Activated CD8-positive, alpha-beta memory T cell treated with anti-CD3 and anti-CD28 coated beads, Interleukin-2, amount 10 ng/mL, durations not matched to agents 7 days and 5 days (primary cell): ENCODE data around the gene CCDC171. TPM values are rescaled to one million over a fixed set of nuclear protein-coding genes. Genes with fewer than 3 reads are reported as not detected.
"Not testable (repeated sequence)": the region's sequence is repeated elsewhere in the genome, so short reads cannot be mapped to it uniquely, and the experiment has no call there.

Experiments
- ATAC-seq: fragments of 150-1000 bp; cut with Tn5 transposase; one replicate; pipeline ENCODE4 v1.10.0; 2021; ENCODE audit warnings: moderate library complexity
- CTCF ChIA-PET: fragments of 350-600 bp; sonication (Branson Sonifier 250); formaldehyde crosslinking; loops from one replicate; lab custom pipeline; 2021; ENCODE audit warnings: antibody characterized with exemption; lab: Charles Lee
- DNase-seq: peaks from one replicate; pipeline ENCODE4 v3.0.0-alpha.2; 2020
- H3K27ac Mint-ChIP-seq: one replicate; pipeline ENCODE4 v1.8.0; 2021; ENCODE audit warnings: mild to moderate bottlenecking, mixed read lengths
- H3K27me3 Mint-ChIP-seq: one replicate; pipeline ENCODE4 v1.8.0; 2021; ENCODE audit warnings: mixed read lengths
- H3K36me3 Mint-ChIP-seq: one replicate; pipeline ENCODE4 v1.8.0; 2021; ENCODE audit warnings: mild to moderate bottlenecking, mixed read lengths
- H3K4me1 Mint-ChIP-seq: one replicate; pipeline ENCODE4 v1.8.0; 2021; ENCODE audit warnings: mixed read lengths
- H3K4me3 Mint-ChIP-seq: one replicate; pipeline ENCODE4 v1.8.0; 2021; ENCODE audit warnings: mild to moderate bottlenecking, moderate library complexity, mixed read lengths
- H3K9me3 Mint-ChIP-seq: one replicate; pipeline ENCODE4 v1.8.0; 2022; ENCODE audit warnings: low read depth, mixed read lengths
- total RNA-seq, 2 experiments: library from RNA; stranded (reverse); gene quantifications; one replicate each; pipeline ENCODE4 v1.2.3, GENCODE V29; 2021

CCDC171 gene
- total RNA-seq, 2 experiments from 2014 or later = 2.5 to 2.9 TPM

- Mint-ChIP-seq H3K9me3 (peaks cover 2% of the 10 kb centered on the region), H3K27me3 (no peaks in the 10 kb centered on the region), H3K4me3 (no peak overlapping the region), H3K27ac (no peak overlapping the region), H3K4me1 (no peaks in the 10 kb centered on the region), H3K36me3 (peaks cover 5% of the 10 kb centered on the region)
- CTCF ChIA-PET = no interaction called here
- DNase-seq (no peak), ATAC-seq (no peak)
These were observed 31.5 kb downstream of the CCDC171 start for GRCh38 chr9:15584379-15584778.

GRCh38 chr9:15592317-15592716 lies 39.5 kb downstream of the CCDC171 start:
- no peak overlapping the region for H3K27ac Mint-ChIP-seq
- CTCF ChIA-PET = interaction anchor here (2.0 kb wide), 1 partner anchor 42 kb away, joined by 7 read pairs; no protein-coding TSS in a partner anchor
- DNase-seq = no peak
- no peaks in the 10 kb centered on the region for H3K9me3 Mint-ChIP-seq
- no peaks in the 10 kb centered on the region for H3K27me3 Mint-ChIP-seq
- no peaks in the 10 kb centered on the region for H3K4me1 Mint-ChIP-seq
- no peak overlapping the region for H3K4me3 Mint-ChIP-seq
- ATAC-seq = no peak
- no peaks in the 10 kb centered on the region for H3K36me3 Mint-ChIP-seq

GRCh38 chr9:15592940-15593339 lies 40.1 kb downstream of the CCDC171 start:
- CTCF ChIA-PET = interaction anchor here (2.0 kb wide), 1 partner anchor 42 kb away, joined by 7 read pairs; no protein-coding TSS in a partner anchor
- not testable (repeated sequence) for ATAC-seq, H3K27me3 Mint-ChIP-seq, H3K4me3 Mint-ChIP-seq, H3K4me1 Mint-ChIP-seq, DNase-seq, H3K9me3 Mint-ChIP-seq, H3K27ac Mint-ChIP-seq, H3K36me3 Mint-ChIP-seq

- CTCF ChIA-PET, H3K4me3 Mint-ChIP-seq, ATAC-seq, DNase-seq, H3K4me1 Mint-ChIP-seq, H3K27me3 Mint-ChIP-seq, H3K27ac Mint-ChIP-seq, H3K9me3 Mint-ChIP-seq: not testable (repeated sequence)
- peaks cover 14% of the 10 kb centered on the region for H3K36me3 Mint-ChIP-seq
These were observed 48.0 kb downstream of the CCDC171 start for GRCh38 chr9:15600666-15601330.

DNA sequence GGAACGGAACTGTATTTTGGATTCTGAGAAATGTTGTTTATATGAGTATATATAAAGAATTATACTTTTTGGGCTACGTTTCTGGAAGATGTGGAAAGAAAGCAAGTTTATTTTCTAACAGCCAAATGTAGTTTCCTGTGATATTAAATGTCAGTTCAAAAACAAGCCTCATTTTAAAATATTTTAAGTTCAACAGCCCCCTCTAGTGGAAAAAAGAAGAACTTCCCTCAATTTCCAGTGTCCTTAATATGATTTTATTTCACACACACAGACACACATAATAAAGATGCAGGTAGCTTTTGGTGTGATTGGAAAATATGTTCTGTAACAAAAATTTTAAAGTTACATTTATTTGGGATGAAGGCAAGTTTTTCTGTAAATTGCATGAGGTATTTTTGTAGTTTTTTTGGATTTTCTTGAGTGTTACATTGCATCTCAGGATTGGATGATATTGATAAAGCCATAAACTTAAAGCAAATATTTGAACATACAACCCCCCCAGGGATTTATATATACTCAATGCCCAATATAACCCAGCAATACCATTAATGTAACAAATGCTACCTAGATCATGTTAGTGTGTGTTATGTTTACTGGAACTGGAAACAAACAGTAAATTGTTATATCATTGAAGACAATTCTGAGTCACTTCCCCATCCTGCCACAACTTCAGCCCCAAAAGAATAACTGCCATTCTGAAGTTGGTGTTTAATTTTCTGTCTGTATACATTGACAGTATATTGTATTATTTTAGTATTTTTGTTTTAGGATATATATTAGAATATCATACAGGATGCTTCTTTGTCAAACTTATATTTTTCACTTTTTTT lies 54.0 kb downstream of the CCDC171 start:
- no peak for DNase-seq
- CTCF ChIA-PET = interaction anchor here (0.6 to 2.5 kb wide), 12 partner anchors 30 to 396 kb away, joined by 3 to 22 read pairs (median 3); partner anchors contain the start of gene CCDC171
- Mint-ChIP-seq H3K9me3 (no peaks in the 10 kb centered on the region), H3K27me3 (no peaks in the 10 kb centered on the region), H3K4me1 (peaks cover 18% of the 10 kb centered on the region), H3K27ac (peak overlapping the region; percentile 68), H3K4me3 (no peak overlapping the region), H3K36me3 (peaks cover 1% of the 10 kb centered on the region)
- ATAC-seq = peak; percentile 83

- DNase-seq (no peak), ATAC-seq (no peak)
- H3K4me1 Mint-ChIP-seq = peaks cover 1% of the 10 kb centered on the region
- CTCF ChIA-PET = no interaction called here
- H3K27ac Mint-ChIP-seq = no peak overlapping the region
- peaks cover 1% of the 10 kb centered on the region for H3K36me3 Mint-ChIP-seq
- H3K4me3 Mint-ChIP-seq = no peak overlapping the region
- H3K27me3 Mint-ChIP-seq = no peaks in the 10 kb centered on the region
- H3K9me3 Mint-ChIP-seq = peaks cover 2% of the 10 kb centered on the region
These were observed 60.1 kb downstream of the CCDC171 start for GRCh38 chr9:15612962-15613361.

DNA sequence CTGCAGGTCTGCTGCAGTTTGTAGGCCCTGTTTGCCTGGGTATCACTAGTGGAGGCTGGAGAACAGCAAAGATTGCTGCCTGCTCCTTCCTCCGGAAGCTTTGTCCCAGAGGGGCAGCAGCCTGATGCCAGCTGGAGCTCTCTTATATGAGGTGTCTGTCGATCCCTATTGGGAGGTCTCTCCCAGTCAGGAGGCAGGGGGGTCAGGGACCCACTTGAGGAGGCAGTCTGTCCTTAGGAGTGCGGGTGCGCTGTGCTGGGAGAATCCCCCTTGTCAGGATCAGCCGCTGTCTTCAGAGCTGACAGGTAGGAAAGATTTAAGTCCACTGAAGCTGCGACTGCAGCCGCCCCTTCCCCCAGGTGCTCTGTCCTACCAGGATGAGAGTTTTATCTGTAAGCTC lies 64.9 kb downstream of the CCDC171 start:
- DNase-seq (no peak), ATAC-seq (no peak)
- H3K4me1 Mint-ChIP-seq = no peaks in the 10 kb centered on the region
- no peak overlapping the region for H3K4me3 Mint-ChIP-seq
- no peaks in the 10 kb centered on the region for H3K27me3 Mint-ChIP-seq
- CTCF ChIA-PET = no interaction called here
- H3K27ac Mint-ChIP-seq = no peak overlapping the region
- H3K36me3 Mint-ChIP-seq = no peaks in the 10 kb centered on the region
- H3K9me3 Mint-ChIP-seq = peaks cover 2% of the 10 kb centered on the region

DNA sequence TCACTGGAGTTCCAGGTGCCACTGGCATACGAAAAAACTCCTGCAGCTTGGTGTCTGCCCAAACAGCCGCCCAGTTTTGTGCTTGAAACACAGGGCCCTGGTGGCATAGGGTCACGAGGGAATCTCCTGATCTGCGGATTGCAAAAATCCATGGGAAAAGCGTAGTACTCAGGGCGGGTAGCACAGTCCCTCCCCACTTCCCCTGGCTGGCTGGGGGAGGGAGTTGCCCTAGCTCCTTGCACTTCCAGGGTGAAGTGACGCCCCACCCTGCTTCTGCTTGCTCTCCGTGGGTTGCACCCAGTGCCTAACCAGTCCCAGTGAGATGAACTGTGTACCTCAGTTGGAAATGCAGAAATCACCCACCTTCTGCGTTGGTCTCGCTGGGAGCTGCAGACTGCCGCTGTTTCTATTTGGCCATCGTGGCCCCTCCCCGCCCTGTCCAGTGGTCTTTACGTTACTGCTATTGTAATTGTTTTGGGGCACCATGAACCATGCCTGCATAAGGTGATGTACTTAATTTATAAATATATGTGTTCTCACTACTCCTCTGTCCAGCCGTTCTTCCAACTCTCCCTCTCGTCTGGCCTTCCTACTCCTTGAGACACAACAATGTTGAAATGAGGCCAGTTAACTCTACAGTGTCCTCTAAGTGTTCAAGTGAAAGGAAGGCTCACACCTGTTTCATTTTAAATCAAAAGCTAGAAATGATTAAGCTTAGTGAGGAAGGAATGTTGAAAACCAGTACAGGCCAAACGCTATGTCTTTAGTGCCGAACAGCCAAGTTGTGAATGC lies 65.9 kb downstream of the CCDC171 start:
- Mint-ChIP-seq H3K9me3 (peaks cover 2% of the 10 kb centered on the region), H3K27ac (no peak overlapping the region), H3K36me3 (no peaks in the 10 kb centered on the region), H3K4me1 (no peaks in the 10 kb centered on the region), H3K27me3 (no peaks in the 10 kb centered on the region), H3K4me3 (no peak overlapping the region)
- CTCF ChIA-PET = interaction anchor here (1.4 kb wide), 1 partner anchor 484 kb away, joined by 4 read pairs; no protein-coding TSS in a partner anchor
- no peak for DNase-seq
- ATAC-seq = no peak

GRCh38 chr9:15622318-15622971 lies 69.6 kb downstream of the CCDC171 start:
- no peaks in the 10 kb centered on the region for H3K9me3 Mint-ChIP-seq

DNA sequence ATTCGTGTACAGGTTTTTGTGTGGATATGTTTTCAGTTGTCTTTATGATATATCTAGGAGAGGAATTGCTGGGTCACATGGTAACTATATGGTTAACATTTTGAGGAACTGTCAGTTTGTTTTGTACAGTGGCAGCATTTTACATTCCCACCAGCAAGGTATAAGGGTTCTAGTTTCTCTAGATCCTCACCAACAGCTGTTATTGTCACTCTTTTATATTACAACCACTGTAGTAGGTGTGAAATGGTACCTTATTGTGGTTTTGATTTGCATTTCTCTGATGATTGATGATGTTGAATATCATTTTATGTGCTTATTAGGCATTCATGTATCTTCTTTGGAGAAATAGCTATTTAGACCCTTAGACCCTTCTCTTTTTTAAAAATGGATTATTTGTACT lies 82.9 kb downstream of the CCDC171 start:
- Mint-ChIP-seq H3K4me1 (no peaks in the 10 kb centered on the region), H3K27me3 (no peaks in the 10 kb centered on the region), H3K36me3 (no peaks in the 10 kb centered on the region), H3K9me3 (no peaks in the 10 kb centered on the region), H3K27ac (no peak overlapping the region), H3K4me3 (no peak overlapping the region)
- ATAC-seq (no peak), DNase-seq (no peak)
- CTCF ChIA-PET = no interaction called here

More at GRCh38 chr9:15622318-15622971, 69.6 kb downstream of the CCDC171 start:
- DNase-seq = no peak
- CTCF ChIA-PET = no interaction called here
- ATAC-seq = no peak
- peaks cover 2% of the 10 kb centered on the region for H3K36me3 Mint-ChIP-seq
- H3K4me3 Mint-ChIP-seq = no peak overlapping the region
- H3K27ac Mint-ChIP-seq = peak overlapping the region; percentile 38
- no peaks in the 10 kb centered on the region for H3K4me1 Mint-ChIP-seq
- H3K27me3 Mint-ChIP-seq = no peaks in the 10 kb centered on the region

DNA sequence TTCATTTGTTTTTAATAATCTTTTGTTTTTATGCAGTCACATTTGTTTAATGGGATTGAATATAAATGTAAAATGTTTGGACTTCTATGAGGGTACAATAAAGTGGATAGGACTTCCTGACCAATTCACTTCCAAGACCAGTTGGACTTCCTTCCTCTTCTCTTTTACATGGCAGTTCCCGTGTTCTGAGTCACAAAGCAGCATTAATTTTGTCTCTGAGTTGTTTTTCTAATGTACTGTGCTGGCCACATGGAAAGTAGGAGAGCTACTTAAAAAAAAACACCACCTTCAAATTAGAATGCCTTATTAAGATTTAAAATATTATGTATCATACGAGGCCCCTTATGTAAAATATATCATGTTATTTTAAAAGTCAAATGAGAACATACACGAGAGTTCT lies 87.3 kb downstream of the CCDC171 start:
- Mint-ChIP-seq H3K27ac (no peak overlapping the region), H3K4me1 (no peaks in the 10 kb centered on the region), H3K27me3 (no peaks in the 10 kb centered on the region), H3K9me3 (no peaks in the 10 kb centered on the region), H3K4me3 (no peak overlapping the region), H3K36me3 (no peaks in the 10 kb centered on the region)
- DNase-seq = no peak
- CTCF ChIA-PET = no interaction called here
- ATAC-seq = no peak

- no peak for DNase-seq
- H3K27ac Mint-ChIP-seq = no peak overlapping the region
- no peaks in the 10 kb centered on the region for H3K36me3 Mint-ChIP-seq
- H3K4me3 Mint-ChIP-seq = no peak overlapping the region
- no peaks in the 10 kb centered on the region for H3K4me1 Mint-ChIP-seq
- CTCF ChIA-PET = interaction anchor here (1.0 kb wide), 1 partner anchor 429 kb away, joined by 3 read pairs; no protein-coding TSS in a partner anchor
- H3K27me3 Mint-ChIP-seq = peaks cover 4% of the 10 kb centered on the region
- no peaks in the 10 kb centered on the region for H3K9me3 Mint-ChIP-seq
- no peak for ATAC-seq
These were observed 88.4 kb downstream of the CCDC171 start for GRCh38 chr9:15641291-15641690.
